Activated naive CD8-positive, alpha-beta T cell treated with anti-CD3 and anti-CD28 coated beads for 36 hours (primary cell): ENCODE data around the gene CAAP1. TPM values are rescaled to one million over a fixed set of nuclear protein-coding genes. Genes with fewer than 3 reads are reported as not detected.
"Not testable (repeated sequence)": the region's sequence is repeated elsewhere in the genome, so short reads cannot be mapped to it uniquely, and the experiment has no call there.

ENCODE experiments used
- DNase-seq: peaks from one replicate; pipeline ENCODE4 v3.0.0; 2021
- H3K27ac Mint-ChIP-seq: one replicate; pipeline ENCODE4 v1.8.0; 2022; ENCODE audit warnings: mild to moderate bottlenecking, moderate library complexity, mixed read lengths
- H3K27me3 Mint-ChIP-seq: one replicate; pipeline ENCODE4 v1.8.0; 2022; ENCODE audit warnings: mild to moderate bottlenecking, mixed read lengths
- H3K36me3 Mint-ChIP-seq: one replicate; pipeline ENCODE4 v1.8.0; 2021; ENCODE audit warnings: mild to moderate bottlenecking, mixed read lengths
- H3K4me1 Mint-ChIP-seq: one replicate; pipeline ENCODE4 v1.8.0; 2021; ENCODE audit warnings: mixed read lengths
- H3K4me3 Mint-ChIP-seq: one replicate; pipeline ENCODE4 v1.8.0; 2022; ENCODE audit warnings: mild to moderate bottlenecking, moderate library complexity, mixed read lengths
- H3K9me3 Mint-ChIP-seq: one replicate; pipeline ENCODE4 v1.8.0; 2022; ENCODE audit warnings: mixed read lengths
- total RNA-seq, 2 experiments: library from RNA; stranded (reverse); gene quantifications; one replicate each; pipeline ENCODE4 v1.2.3, GENCODE V29; 2021

Gene CAAP1
- total RNA-seq, 2 experiments from 2014 or later = 19.3 to 20.8 TPM

- Mint-ChIP-seq H3K36me3 (peaks cover 64% of the 10 kb centered on the region), H3K9me3 (peaks cover 14% of the 10 kb centered on the region), H3K4me3 (no peak overlapping the region), H3K27me3 (no peaks in the 10 kb centered on the region), H3K27ac (no peak overlapping the region), H3K4me1 (peaks cover 1% of the 10 kb centered on the region)
- DNase-seq = no peak
Measured at GRCh38 chr9:26882154-26882553, 10.4 kb downstream of the CAAP1 start.

DNA sequence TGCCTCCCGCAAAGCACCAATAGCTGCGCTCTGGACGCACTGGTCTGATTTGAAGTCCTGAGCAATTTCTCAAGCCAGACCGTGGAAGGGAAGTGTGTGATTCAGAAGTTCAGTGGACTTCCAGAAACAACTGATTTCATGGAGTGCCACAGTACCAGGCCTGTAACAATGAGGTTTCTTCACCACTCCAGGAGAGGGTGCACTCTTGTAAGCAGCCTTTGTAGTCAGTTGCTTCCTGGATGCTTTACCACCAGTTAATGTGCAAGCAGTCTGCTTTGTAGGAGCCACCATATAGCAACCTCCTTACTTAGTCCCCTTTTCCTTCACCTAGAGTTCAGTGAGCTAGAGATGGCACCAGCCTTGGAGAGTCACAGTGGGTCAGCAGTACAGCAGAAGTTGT lies 12.3 kb downstream of the CAAP1 start:
- Mint-ChIP-seq H3K9me3 (peaks cover 14% of the 10 kb centered on the region), H3K27ac (no peak overlapping the region)
- no peak for DNase-seq

DNA sequence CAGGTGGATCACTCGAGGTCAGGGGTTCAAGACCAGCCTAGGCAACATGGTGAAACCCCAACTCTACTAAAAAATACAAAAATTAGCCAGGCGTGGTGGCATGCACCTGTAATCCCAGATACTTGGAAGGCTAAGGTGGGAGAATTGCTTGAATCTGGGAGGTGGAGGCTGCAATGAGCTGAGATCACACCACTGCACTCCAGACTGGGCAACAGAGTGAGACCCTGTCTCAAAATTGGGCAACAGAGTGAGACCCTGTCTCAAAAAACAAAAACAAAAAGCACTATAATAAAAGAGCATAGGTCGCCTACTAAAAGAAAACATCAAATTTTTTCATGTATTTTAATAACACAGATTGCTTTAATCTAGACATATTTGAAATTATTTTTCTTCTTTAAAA lies 17.4 kb downstream of the CAAP1 start:
- H3K9me3 Mint-ChIP-seq, H3K4me1 Mint-ChIP-seq, H3K27me3 Mint-ChIP-seq, H3K4me3 Mint-ChIP-seq, H3K27ac Mint-ChIP-seq, DNase-seq: not testable (repeated sequence)
- H3K36me3 Mint-ChIP-seq = peaks cover 28% of the 10 kb centered on the region

More for the DNA sequence above, 12.3 kb downstream of the CAAP1 start:
- no peak overlapping the region for H3K4me3 Mint-ChIP-seq
- H3K36me3 Mint-ChIP-seq = peaks cover 64% of the 10 kb centered on the region
- no peaks in the 10 kb centered on the region for H3K27me3 Mint-ChIP-seq
- H3K4me1 Mint-ChIP-seq = peaks cover 1% of the 10 kb centered on the region

DNA sequence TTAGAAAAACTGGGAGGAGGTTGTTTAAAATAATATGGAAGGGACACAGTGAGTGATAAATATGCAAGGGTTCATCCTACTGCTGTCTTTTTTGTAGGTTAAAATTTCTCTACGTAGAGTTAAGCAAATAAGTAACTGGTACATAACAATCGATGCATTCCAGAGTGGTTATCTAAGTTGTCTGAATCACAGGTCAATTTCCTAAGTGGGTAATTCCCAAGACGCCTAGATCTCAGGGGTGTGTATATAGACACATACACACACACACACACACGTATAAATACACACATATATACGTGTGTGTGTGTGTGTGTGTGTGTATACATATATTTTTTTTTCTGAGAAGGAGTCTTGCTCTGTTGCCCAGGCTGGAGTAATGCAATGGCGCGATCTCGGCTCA lies 22.3 kb downstream of the CAAP1 start:
- Mint-ChIP-seq H3K4me3 (no peak overlapping the region), H3K4me1 (no peaks in the 10 kb centered on the region), H3K27ac (no peak overlapping the region), H3K36me3 (peaks cover 5% of the 10 kb centered on the region), H3K9me3 (no peaks in the 10 kb centered on the region), H3K27me3 (no peaks in the 10 kb centered on the region)
- DNase-seq = no peak

DNA sequence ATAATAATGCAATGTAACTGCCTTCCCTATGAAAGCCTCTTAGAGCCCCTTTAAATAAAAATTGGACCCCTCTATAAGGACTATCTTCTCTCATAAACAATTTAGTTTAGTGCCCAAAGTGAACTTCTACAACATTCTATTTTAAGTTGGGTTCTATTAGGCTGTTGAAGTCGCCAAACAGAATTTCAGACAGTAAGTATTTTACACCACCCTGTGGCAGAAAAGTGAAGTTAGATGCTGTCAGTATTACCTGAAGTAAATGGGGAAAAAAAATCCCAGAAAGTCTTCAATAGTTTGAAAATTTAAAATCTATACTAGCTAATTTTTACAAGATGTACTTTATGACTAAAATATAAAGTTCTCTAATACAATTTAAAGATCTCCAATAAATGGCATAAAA lies 29.5 kb downstream of the CAAP1 start:
- Mint-ChIP-seq H3K4me3 (no peak overlapping the region), H3K9me3 (no peaks in the 10 kb centered on the region), H3K27me3 (no peaks in the 10 kb centered on the region), H3K27ac (no peak overlapping the region), H3K4me1 (no peaks in the 10 kb centered on the region), H3K36me3 (peaks cover 5% of the 10 kb centered on the region)
- no peak for DNase-seq

GRCh38 chr9:26856413-26857032 lies 36.1 kb downstream of the CAAP1 start:
- Mint-ChIP-seq H3K27me3 (no peaks in the 10 kb centered on the region), H3K4me3 (no peak overlapping the region), H3K36me3 (peaks cover 27% of the 10 kb centered on the region), H3K27ac (no peak overlapping the region), H3K9me3 (no peaks in the 10 kb centered on the region), H3K4me1 (peaks cover 2% of the 10 kb centered on the region)
- DNase-seq = no peak

GRCh38 chr9:26850995-26851394 lies 41.6 kb downstream of the CAAP1 start:
- Mint-ChIP-seq H3K27ac (no peak overlapping the region), H3K27me3 (no peaks in the 10 kb centered on the region), H3K4me1 (peaks cover 2% of the 10 kb centered on the region), H3K9me3 (no peaks in the 10 kb centered on the region), H3K36me3 (peaks cover 23% of the 10 kb centered on the region), H3K4me3 (no peak overlapping the region)
- no peak for DNase-seq

- Mint-ChIP-seq H3K27me3 (no peaks in the 10 kb centered on the region), H3K4me3 (no peak overlapping the region), H3K9me3 (peaks cover 4% of the 10 kb centered on the region), H3K4me1 (no peaks in the 10 kb centered on the region), H3K36me3 (peaks cover 27% of the 10 kb centered on the region), H3K27ac (no peak overlapping the region)
- DNase-seq = no peak
Measured at GRCh38 chr9:26833792-26834191, 58.8 kb downstream of the CAAP1 start.

DNA sequence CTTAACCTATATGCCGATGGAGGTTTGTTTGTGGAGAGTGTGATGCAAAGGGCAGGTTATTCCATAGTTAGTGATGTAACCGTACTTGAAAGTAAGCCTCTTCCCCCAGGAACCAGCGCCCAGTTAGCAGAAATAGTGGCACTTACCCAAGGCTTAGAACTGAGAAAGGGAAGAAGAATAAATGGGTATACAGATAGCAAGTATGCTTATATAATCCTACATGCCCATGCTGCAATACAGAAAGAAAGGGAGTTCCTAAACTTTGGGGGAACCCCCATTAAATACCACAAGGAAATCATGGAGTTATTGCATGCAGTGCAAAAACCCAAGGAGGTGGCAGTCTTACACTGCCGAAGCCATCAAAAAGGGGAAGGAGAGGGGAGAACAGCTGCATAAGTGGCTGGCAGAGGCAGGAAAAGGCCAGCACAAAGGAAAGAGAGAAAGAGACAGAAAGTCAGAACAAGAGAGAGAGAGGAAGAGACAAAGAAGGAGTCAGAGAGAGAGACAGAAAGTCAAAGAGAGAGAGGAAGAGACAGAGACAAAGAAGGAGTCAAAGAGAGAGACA lies 64.1 kb downstream of the CAAP1 start:
- not testable (repeated sequence) for H3K9me3 Mint-ChIP-seq, DNase-seq, H3K36me3 Mint-ChIP-seq, H3K27me3 Mint-ChIP-seq, H3K4me3 Mint-ChIP-seq, H3K4me1 Mint-ChIP-seq, H3K27ac Mint-ChIP-seq

GRCh38 chr9:26814799-26815198 lies 77.8 kb downstream of the CAAP1 start:
- Mint-ChIP-seq H3K9me3 (no peaks in the 10 kb centered on the region), H3K27me3 (peaks cover 6% of the 10 kb centered on the region), H3K4me3 (no peak overlapping the region), H3K4me1 (no peaks in the 10 kb centered on the region), H3K36me3 (no peaks in the 10 kb centered on the region), H3K27ac (no peak overlapping the region)
- DNase-seq = no peak

GRCh38 chr9:26813247-26813646 lies 79.4 kb downstream of the CAAP1 start:
- H3K4me3 Mint-ChIP-seq = no peak overlapping the region
- no peak for DNase-seq
- no peaks in the 10 kb centered on the region for H3K36me3 Mint-ChIP-seq
- no peaks in the 10 kb centered on the region for H3K4me1 Mint-ChIP-seq
- H3K27me3 Mint-ChIP-seq = peaks cover 6% of the 10 kb centered on the region
- no peak overlapping the region for H3K27ac Mint-ChIP-seq
- H3K9me3 Mint-ChIP-seq = no peaks in the 10 kb centered on the region

- Mint-ChIP-seq H3K4me1 (no peaks in the 10 kb centered on the region), H3K9me3 (no peaks in the 10 kb centered on the region)
Measured at GRCh38 chr9:26812217-26812616, 80.4 kb downstream of the CAAP1 start.

GRCh38 chr9:26811106-26811505 lies 81.5 kb downstream of the CAAP1 start:
- Mint-ChIP-seq H3K9me3 (no peaks in the 10 kb centered on the region), H3K36me3 (no peaks in the 10 kb centered on the region), H3K4me3 (no peak overlapping the region), H3K27ac (no peak overlapping the region), H3K27me3 (peaks cover 6% of the 10 kb centered on the region), H3K4me1 (no peaks in the 10 kb centered on the region)
- DNase-seq = no peak

More at GRCh38 chr9:26812217-26812616, 80.4 kb downstream of the CAAP1 start:
- no peak overlapping the region for H3K4me3 Mint-ChIP-seq
- no peak for DNase-seq
- H3K27ac Mint-ChIP-seq = no peak overlapping the region
- H3K36me3 Mint-ChIP-seq = no peaks in the 10 kb centered on the region
- peaks cover 6% of the 10 kb centered on the region for H3K27me3 Mint-ChIP-seq

DNA sequence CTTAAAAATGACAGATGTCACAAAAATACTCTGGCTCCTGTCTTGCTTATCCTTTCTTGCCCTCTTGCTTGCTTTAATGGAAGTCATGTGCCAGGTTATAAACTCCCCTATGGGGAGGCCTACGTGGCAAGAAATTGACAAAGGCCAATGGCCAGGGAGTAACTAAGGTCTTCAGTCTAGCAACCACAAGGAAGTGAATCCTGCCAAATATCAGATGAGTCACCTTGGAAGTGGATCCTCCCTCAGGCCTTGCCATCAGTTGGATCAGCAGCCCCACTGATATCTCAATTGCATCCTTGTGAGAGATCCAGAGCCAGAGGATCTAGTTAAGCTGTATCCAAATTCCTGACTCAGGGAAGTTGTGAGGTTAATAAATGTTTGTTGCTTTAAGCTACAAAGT lies 82.8 kb downstream of the CAAP1 start:
- no peak for DNase-seq
- Mint-ChIP-seq H3K4me3 (no peak overlapping the region), H3K36me3 (no peaks in the 10 kb centered on the region), H3K27ac (no peak overlapping the region), H3K27me3 (peaks cover 6% of the 10 kb centered on the region), H3K4me1 (no peaks in the 10 kb centered on the region), H3K9me3 (no peaks in the 10 kb centered on the region)

GRCh38 chr9:26807161-26807560 lies 85.4 kb downstream of the CAAP1 start:
- H3K27me3 Mint-ChIP-seq = peaks cover 6% of the 10 kb centered on the region
- H3K27ac Mint-ChIP-seq = no peak overlapping the region
- no peak overlapping the region for H3K4me3 Mint-ChIP-seq
- H3K36me3 Mint-ChIP-seq = no peaks in the 10 kb centered on the region
- no peaks in the 10 kb centered on the region for H3K9me3 Mint-ChIP-seq
- no peak for DNase-seq
- H3K4me1 Mint-ChIP-seq = no peaks in the 10 kb centered on the region

GRCh38 chr9:26802921-26803320 lies 89.7 kb downstream of the CAAP1 start:
- no peak overlapping the region for H3K4me3 Mint-ChIP-seq
- no peaks in the 10 kb centered on the region for H3K27me3 Mint-ChIP-seq
- H3K9me3 Mint-ChIP-seq = no peaks in the 10 kb centered on the region
- no peak for DNase-seq
- H3K36me3 Mint-ChIP-seq = no peaks in the 10 kb centered on the region
- no peak overlapping the region for H3K27ac Mint-ChIP-seq
- no peaks in the 10 kb centered on the region for H3K4me1 Mint-ChIP-seq
